Measurements from ENCODE around the gene ALPP.
"Not testable (repeated sequence)": the region's sequence is repeated elsewhere in the genome, so short reads cannot be mapped to it uniquely, and the experiment has no call there.

The ALPP gene

GRCh38 chr2:232382331-232383225 is 4.0 kb downstream of the ALPP start:
- DNase-seq = no peak

GRCh38 chr2:232384466-232384865 is 5.9 kb downstream of the ALPP start:
- DNase-seq = no peak

- DNase-seq = not testable (repeated sequence)
Measured at GRCh38 chr2:232385058-232385457, 6.5 kb downstream of the ALPP start.

- no peak for DNase-seq
Measured at GRCh38 chr2:232385660-232386489, 7.3 kb downstream of the ALPP start.

- no peak for DNase-seq
Measured at GRCh38 chr2:232386490-232386739, 7.9 kb downstream of the ALPP start.

GRCh38 chr2:232386740-232387450 is 8.3 kb downstream of the ALPP start:
- no peak for DNase-seq

- DNase-seq = no peak
Measured at GRCh38 chr2:232387451-232388171, 9.1 kb downstream of the ALPP start.

GRCh38 chr2:232388324-232388891 is 9.9 kb downstream of the ALPP start:
- no peak for DNase-seq

- no peak for DNase-seq
Measured at GRCh38 chr2:232389327-232389726, 10.8 kb downstream of the ALPP start.

- DNase-seq = no peak
Measured at GRCh38 chr2:232390661-232391060, 12.1 kb downstream of the ALPP start.

- DNase-seq = no peak
Measured at GRCh38 chr2:232393556-232393955, 15.0 kb downstream of the ALPP start.

- not testable (repeated sequence) for DNase-seq
Measured at GRCh38 chr2:232394431-232394830, 15.9 kb downstream of the ALPP start.

GRCh38 chr2:232395586-232395985 is 17.0 kb downstream of the ALPP start:
- DNase-seq = no peak

GRCh38 chr2:232396683-232397082 is 18.1 kb downstream of the ALPP start:
- DNase-seq = no peak

- no peak for DNase-seq
Measured at GRCh38 chr2:232398293-232399034, 19.9 kb downstream of the ALPP start.

- DNase-seq = no peak
Measured at GRCh38 chr2:232400256-232401015, 21.9 kb downstream of the ALPP start.

- no peak for DNase-seq
Measured at GRCh38 chr2:232402518-232402917, 24.0 kb downstream of the ALPP start.

- no peak for DNase-seq
Measured at GRCh38 chr2:232405943-232406510, 27.5 kb downstream of the ALPP start.

GRCh38 chr2:232406556-232407310 is 28.2 kb downstream of the ALPP start, which contains the start of gene ALPG:
ALPG (plus strand) TSS chr2:232406844; CDS start chr2:232406895, 51 bp downstream.
- DNase-seq = no peak
